HG03457 (cell line): ENCODE data around the gene OR51T1.

ENCODE experiments used
- ATAC-seq: cut with Tn5 transposase; IDR thresholded peaks from one replicate; pipeline ENCODE4 v1.9.1; 2021; ENCODE audit warnings: moderate number of reproducible peaks; ENCODE audit not compliant: unreplicated experiment

The OR51T1 gene

GRCh38 chr11:4924239-4924638 lies 42.5 kb downstream of the OR51T1 start, which contains the start of gene OR51G1:
TSS of gene OR51G1 (minus strand) at chr11:4924339. CDS start at chr11:4924339, 0 bp downstream.
- no peak for ATAC-seq

GRCh38 chr11:4926608-4927007 lies 44.9 kb downstream of the OR51T1 start:
- ATAC-seq: no peak
